HG03039 (cell line): ENCODE measurements around the gene NDUFV1.
"Not testable (repeated sequence)": the region's sequence is repeated elsewhere in the genome, so short reads cannot be mapped to it uniquely, and the experiment has no call there.

ENCODE experiments used
- ATAC-seq: cut with Tn5 transposase; IDR thresholded peaks from one replicate; pipeline ENCODE4 v1.9.1; 2021; ENCODE audit warnings: mild to moderate bottlenecking, moderate library complexity; ENCODE audit not compliant: unreplicated experiment

NDUFV1 gene

DNA sequence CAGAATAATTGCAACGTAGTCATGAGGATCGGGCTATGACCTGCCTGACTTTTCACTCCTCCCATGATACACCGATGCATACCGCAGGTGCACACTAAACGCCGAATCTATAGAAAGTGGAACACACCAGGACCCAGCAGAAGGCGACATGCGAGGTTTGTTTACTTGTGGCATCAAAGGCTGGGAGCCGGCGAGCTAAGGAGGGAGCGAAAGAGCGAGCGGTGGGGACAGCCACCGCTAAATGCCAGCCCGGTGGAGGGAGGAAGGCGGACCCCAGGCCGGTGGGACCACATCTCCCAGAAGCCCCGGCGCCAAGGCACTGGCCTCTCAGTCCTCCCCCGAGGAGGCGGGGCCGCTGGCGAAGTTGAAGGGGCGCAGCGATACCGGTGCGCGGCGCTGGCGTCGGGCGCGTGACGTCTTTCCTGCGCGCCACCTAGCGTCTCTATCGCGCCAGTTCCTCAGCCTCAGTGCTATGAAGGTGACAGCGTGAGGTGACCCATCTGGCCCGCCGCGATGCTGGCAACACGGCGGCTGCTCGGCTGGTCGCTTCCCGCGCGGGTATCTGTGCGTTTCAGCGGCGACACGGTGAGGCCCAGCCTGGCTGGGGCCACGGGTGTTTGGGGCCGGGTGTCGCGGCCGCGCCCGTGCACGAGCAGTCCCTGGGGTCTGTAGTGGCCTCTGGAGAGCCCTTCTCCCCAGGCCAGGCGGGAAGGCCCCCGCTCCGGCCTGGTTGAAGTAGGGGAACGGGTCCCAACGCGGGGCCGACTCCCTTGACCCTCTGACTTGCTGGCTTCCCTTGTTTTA lies at the start of gene NDUFV1:
TSS of gene NDUFV1 (plus strand) at position 445 of the 804 bp plus-strand sequence. CDS start at position 514, 69 bp downstream.
- peak; percentile 89 for ATAC-seq

- ATAC-seq = no peak
Measured at GRCh38 chr11:67558084-67558772, 48.5 kb upstream of the NDUFV1 start.

- ATAC-seq = no peak
Measured at GRCh38 chr11:67561971-67562619, 44.6 kb upstream of the NDUFV1 start.

GRCh38 chr11:67562963-67563704 lies 43.6 kb upstream of the NDUFV1 start:
- no peak for ATAC-seq

- ATAC-seq = not testable (repeated sequence)
Measured at GRCh38 chr11:67563705-67564114, 43.0 kb upstream of the NDUFV1 start.

DNA sequence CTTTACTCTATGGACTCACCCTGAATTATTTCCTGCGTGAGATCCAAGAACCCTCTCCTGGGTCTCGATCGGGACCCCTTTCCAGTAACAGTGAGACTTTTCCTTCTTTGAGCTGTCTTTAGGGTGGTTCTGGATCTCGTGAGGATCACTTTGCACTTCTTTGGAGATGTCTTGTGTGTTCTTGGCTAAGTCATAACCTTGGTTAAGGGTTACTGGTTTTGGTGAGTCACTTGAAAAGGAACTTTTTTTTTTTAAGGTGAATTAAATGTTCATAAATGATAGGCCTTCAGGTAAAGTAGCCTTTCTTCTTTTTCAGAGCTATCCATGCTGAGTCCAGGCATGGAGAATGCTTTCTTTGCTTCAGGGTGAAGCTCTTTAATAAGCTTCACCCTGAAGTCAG lies 42.5 kb upstream of the NDUFV1 start:
- ATAC-seq = no peak

DNA sequence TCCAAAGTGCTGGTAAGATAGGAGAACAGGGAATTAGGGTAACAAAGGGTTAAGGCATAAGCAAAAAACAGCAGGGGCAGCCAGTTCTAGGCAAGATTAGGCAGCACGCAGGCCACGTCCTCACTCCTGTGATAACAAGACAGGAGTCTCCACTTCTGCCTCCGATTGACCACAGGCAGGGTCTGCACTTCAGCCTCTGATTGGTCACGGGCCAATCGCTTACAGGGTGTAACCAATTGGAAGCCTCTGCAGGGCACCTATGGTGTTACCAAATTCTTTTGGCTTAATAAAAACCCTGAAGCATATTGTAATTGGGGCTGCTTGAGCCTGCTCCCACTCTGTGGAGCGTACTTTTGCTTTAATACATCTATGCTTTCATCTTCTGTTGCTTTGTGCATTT lies 35.3 kb upstream of the NDUFV1 start:
- no peak for ATAC-seq

DNA sequence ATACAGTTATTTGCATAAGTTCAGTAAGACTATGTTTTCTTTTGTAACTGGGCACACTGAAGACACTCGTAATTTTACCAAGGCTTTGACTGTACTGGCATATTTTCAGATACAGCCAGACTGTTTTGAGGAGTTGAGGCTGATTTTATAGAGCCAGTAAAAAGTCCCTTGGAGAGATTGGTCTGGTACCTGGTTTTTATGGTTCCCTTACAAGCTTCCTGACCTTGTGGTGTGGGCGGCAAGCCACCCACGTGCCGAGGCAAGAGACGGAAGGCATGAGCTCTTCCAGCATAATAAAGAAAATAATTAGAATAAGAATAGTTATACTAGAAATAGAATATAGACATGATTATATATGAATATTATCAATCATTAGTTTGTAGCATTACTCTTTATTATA lies 34.4 kb upstream of the NDUFV1 start:
- ATAC-seq = no peak

DNA sequence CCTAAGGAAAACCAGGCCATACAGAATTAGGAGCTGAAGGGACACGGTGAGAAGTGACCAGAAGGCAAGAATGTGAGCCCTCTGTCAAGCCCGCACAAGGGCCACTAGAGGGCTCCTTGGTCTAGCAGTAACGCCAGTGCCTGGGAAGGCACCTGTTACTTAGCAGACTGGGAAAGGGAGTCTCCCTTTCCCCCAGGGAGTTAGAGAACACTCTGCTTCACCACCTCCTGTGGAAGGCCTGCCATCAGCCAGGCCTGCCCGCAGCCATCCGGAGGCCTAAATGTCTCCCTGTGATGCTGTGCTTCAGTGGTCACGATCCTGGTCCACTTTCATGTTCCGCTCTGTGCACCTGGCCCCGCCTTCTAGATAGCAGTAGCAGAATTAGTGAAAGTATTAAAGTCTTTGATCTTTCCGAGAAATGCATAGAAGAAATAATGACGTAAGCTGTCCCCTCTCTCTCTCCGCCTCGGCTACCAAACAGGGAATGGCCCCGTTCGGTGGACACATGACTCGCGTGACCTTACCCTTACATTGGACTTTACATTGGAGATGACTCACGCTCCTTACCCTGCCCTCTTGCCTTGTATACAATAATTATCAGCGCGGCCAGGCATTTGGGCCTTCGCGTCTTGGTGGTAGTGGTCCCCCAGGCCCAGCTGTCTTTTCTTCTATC lies 33.9 kb upstream of the NDUFV1 start:
- ATAC-seq = no peak

- ATAC-seq = no peak
Measured at GRCh38 chr11:67574938-67575337, 31.8 kb upstream of the NDUFV1 start.

- no peak for ATAC-seq
Measured at GRCh38 chr11:67576735-67577475, 29.8 kb upstream of the NDUFV1 start.

DNA sequence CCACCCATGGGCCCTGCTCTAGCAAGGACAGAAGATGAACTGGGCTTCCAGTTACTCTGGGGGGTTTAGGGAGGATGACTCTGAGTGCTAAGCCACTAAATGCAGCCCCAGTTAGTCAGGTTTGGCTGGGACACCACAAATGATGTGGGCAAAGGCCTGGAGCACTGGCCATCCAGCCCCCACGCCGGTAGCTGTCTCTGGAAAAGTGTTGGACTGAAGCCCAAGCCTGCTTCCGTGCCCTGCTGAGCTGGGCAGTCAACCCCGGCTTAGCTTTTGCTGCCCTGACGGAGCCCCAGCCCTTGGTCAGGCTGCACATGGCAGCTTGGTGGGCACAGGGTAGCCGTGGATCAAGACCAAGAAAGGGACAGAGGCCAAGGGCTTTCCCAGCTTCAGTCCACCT lies 28.8 kb upstream of the NDUFV1 start:
- ATAC-seq = no peak

DNA sequence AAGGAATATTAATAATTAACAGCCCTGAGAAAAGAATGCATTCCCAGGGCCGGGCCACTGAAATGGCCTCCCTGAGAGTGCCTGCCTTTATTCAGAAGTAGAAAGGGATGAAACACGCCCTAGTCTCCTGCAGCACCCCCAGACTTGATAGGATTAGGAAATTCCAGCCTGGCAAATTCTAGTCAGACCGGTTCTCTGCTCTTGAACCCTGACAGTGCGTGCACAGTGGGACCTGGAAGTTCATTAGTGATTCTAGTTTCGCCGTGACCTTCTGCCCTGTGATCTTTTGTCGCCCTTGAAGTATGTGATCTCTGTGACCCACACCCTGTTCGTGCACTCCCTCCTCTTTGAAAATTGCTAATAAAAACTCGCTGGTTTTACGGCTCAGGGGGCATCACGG lies 25.3 kb upstream of the NDUFV1 start:
- no peak for ATAC-seq

DNA sequence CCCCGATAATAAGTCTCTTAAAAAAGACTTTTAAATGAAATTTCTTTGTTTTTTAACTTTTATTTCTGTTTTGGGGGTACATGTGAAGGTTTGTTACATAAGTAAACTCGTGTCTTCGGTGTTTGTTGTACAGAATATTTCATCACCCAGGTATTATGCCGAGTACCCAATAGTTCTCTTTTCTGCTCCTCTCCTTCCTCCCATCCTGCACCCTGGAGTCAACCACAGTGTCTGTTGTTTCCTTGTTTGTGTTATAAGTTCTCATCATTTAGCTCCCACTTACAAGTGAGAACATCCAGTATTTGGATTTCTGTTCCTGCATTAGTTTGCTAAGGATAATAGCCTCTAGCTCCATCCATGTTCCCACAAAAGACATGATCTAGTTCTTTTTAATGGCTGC lies 24.7 kb upstream of the NDUFV1 start:
- no peak for ATAC-seq

- ATAC-seq = peak; percentile 63
Measured at GRCh38 chr11:67583247-67584204, 23.2 kb upstream of the NDUFV1 start, which contains the start of gene GSTP1. GSTP1 (plus strand) TSS chr11:67583812; CDS start chr11:67583844, 32 bp downstream.

GRCh38 chr11:67584205-67584880 lies 22.4 kb upstream of the NDUFV1 start:
- peak; percentile 13 for ATAC-seq

- ATAC-seq = no peak
Measured at GRCh38 chr11:67584881-67585873, 21.6 kb upstream of the NDUFV1 start.
